Naive thymus-derived CD4-positive, alpha-beta T cell (primary cell): ENCODE measurements around the gene FAM168A. TPM values are rescaled to one million over a fixed set of nuclear protein-coding genes. Genes with fewer than 3 reads are reported as not detected.
A peak's percentile ranks its signal among the peaks of the same experiment; 100 is the strongest.

Source experiments
- ATAC-seq: fragments of 150-1000 bp; cut with Tn5 transposase; 2 replicates; pipeline ENCODE4 v1.10.0; 2021; ENCODE audit warnings: mild to moderate bottlenecking, moderate library complexity
- CTCF ChIA-PET: fragments of 350-600 bp; sonication (Branson Sonifier 250); formaldehyde crosslinking; loops from one replicate; lab custom pipeline; 2021; ENCODE audit warnings: antibody characterized with exemption; lab: Charles Lee
- POLR2A ChIA-PET: fragments of 350-600 bp; sonication (Branson Sonifier 250); formaldehyde crosslinking; loops from one replicate; lab custom pipeline; 2021; ENCODE audit warnings: antibody characterized with exemption, inconsistent platforms; lab: Charles Lee
- DNase-seq, 9 donors: peaks; one replicate each; pipeline versions ENCODE4 v3.0.0 to v3.0.0-alpha.2; 2020 to 2022; ENCODE audit warnings: mixed read lengths in 1 of 9
- H3K27ac ChIP-seq: one replicate; pipeline ENCODE4 v1.7.0; 2013; ENCODE audit warnings: mild to moderate bottlenecking, low read depth, low read length, moderate library complexity
- H3K27me3 ChIP-seq, 2 donors: one replicate each; pipeline ENCODE4 v1.7.0; 2013; ENCODE audit warnings: low read length in 2 of 2, mild to moderate bottlenecking in 2 of 2, moderate library complexity in 2 of 2; ENCODE audit not compliant: control insufficient read depth in 2 of 2, insufficient read depth in 2 of 2
- H3K36me3 ChIP-seq, 3 experiments: 1 replicate in 2 of 3; 2 replicates in 1 of 3; pipeline ENCODE4 v1.7.0; 2013; ENCODE audit warnings: low read length in 3 of 3, mild to moderate bottlenecking in 3 of 3, moderate library complexity in 1 of 3; ENCODE audit not compliant: insufficient read depth in 3 of 3, control insufficient read depth in 2 of 3
- H3K4me1 ChIP-seq, 2 donors: one replicate each; pipeline ENCODE4 v1.7.0; 2013; ENCODE audit warnings: low read length in 2 of 2, mild to moderate bottlenecking in 2 of 2, moderate library complexity in 1 of 2; ENCODE audit not compliant: control insufficient read depth in 2 of 2, insufficient read depth in 2 of 2
- H3K4me3 ChIP-seq: 2 replicates; pipeline ENCODE4 v1.7.0; 2013; ENCODE audit warnings: mild to moderate bottlenecking, low read length
- H3K9me3 ChIP-seq, 3 experiments: 1 replicate in 2 of 3; 2 replicates in 1 of 3; pipeline ENCODE4 v1.7.0; 2013; ENCODE audit warnings: low read length in 3 of 3; ENCODE audit not compliant: control insufficient read depth in 2 of 3
- H3K27ac Mint-ChIP-seq, 9 donors: one replicate each; pipeline ENCODE4 v1.8.0; 2020 to 2022; ENCODE audit warnings: mixed read lengths in 9 of 9, mild to moderate bottlenecking in 8 of 9, moderate library complexity in 5 of 9, inconsistent platforms in 2 of 9
- H3K27me3 Mint-ChIP-seq, 5 donors: one replicate each; pipeline ENCODE4 v1.8.0; 2021 to 2022; ENCODE audit warnings: mixed read lengths in 5 of 5, mild to moderate bottlenecking in 1 of 5
- H3K36me3 Mint-ChIP-seq, 5 donors: one replicate each; pipeline ENCODE4 v1.8.0; 2020 to 2022; ENCODE audit warnings: mixed read lengths in 5 of 5, mild to moderate bottlenecking in 3 of 5, inconsistent platforms in 1 of 5
- H3K4me1 Mint-ChIP-seq, 7 donors: one replicate each; pipeline ENCODE4 v1.8.0; 2020 to 2022; ENCODE audit warnings: mixed read lengths in 7 of 7, mild to moderate bottlenecking in 3 of 7, inconsistent platforms in 1 of 7
- H3K4me3 Mint-ChIP-seq, 10 donors: one replicate each; pipeline ENCODE4 v1.8.0; 2020 to 2022; ENCODE audit warnings: mild to moderate bottlenecking in 10 of 10, mixed read lengths in 10 of 10, moderate library complexity in 6 of 10, inconsistent platforms in 2 of 10
- H3K9me3 Mint-ChIP-seq, 11 donors: one replicate each; pipeline ENCODE4 v1.8.0; 2020 to 2022; ENCODE audit warnings: mixed read lengths in 11 of 11, mild to moderate bottlenecking in 4 of 11, inconsistent platforms in 1 of 11, moderate library complexity in 1 of 11
- intact Hi-C, 2 donors: fragments of 100-400 bp; cut with micrococcal nuclease; formaldehyde crosslinking; loops; one replicate each; pipeline ENCODE4 v1.15.1; 2023
- polyA plus RNA-seq, 2 donors: library from polyadenylated mRNA; unstranded; fragments of 300-500 nt; fragmentation: Illumina TruSeq; gene quantifications; one replicate each; pipeline ENCODE4 v1.2.3, GENCODE V29; 2021
- total RNA-seq, 6 experiments: library from RNA in 5 of 6; stranded (reverse) in 5 of 6; gene quantifications; 1 replicate in 5 of 6; 2 replicates in 1 of 6; pipeline ENCODE4 v1.2.3 and lab custom pipeline; 2021 to 2026

The FAM168A gene
- total and polyA plus RNA-seq, 7 experiments from 2014 or later = 3.3 to 33.0 (median 23.1) TPM

GRCh38 chr11:73528013-73528412, 69.9 kb downstream of the FAM168A start:
- Histone ChIP-seq H3K9me3 (no peaks in the 10 kb centered on the region), H3K4me3 (no peak overlapping the region), H3K36me3 (no peaks in the 10 kb centered on the region), H3K27ac (no peak overlapping the region), H3K27me3 (no peaks in the 10 kb centered on the region), H3K4me1 (no peaks in the 10 kb centered on the region)
- POLR2A ChIA-PET = no interaction called here
- peaks cover 0 to 4% (median 0%) of the 10 kb centered on the region in 11 donors for H3K9me3 Mint-ChIP-seq
- peak overlapping the region in 1 of 10 donors; percentile 42 for H3K4me3 Mint-ChIP-seq
- H3K36me3 Mint-ChIP-seq = peaks cover 0 to 12% (median 4%) of the 10 kb centered on the region in 5 donors
- CTCF ChIA-PET = interaction anchor here (0.6 kb wide), 1 partner anchor 286 kb away, joined by 5 read pairs; no protein-coding TSS in a partner anchor
- no peak overlapping the region for H3K27ac Mint-ChIP-seq
- H3K27me3 Mint-ChIP-seq = no peaks in the 10 kb centered on the region
- peaks cover 33 to 70% (median 56%) of the 10 kb centered on the region in 7 donors for H3K4me1 Mint-ChIP-seq
- ATAC-seq (no peak), DNase-seq (no peak)
- intact Hi-C loops = no loop called here

DNA sequence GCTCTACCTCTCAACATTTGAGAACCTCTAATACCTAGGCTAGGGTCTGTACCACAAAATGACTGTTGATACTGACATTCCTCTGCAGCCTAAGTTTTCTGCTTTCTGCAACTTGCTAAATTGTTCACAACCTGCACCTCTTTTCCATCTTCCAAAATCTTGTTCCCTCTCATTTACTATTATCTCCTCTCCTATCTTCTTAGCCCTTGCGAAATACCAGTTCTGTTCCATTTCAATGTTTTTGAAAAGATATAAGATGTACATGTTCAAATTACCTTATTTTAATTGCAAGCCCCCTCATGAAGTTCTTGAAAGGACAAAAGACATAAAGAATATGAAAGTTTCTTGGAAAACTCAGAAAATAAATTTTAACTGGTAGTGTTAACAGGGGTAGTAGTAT, 72.3 kb downstream of the FAM168A start:
- intact Hi-C loops = no loop called here
- DNase-seq (no peak), ATAC-seq (no peak)
- ChIA-PET CTCF (no interaction called here), POLR2A (no interaction called here)
- Mint-ChIP-seq H3K27me3 (no peaks in the 10 kb centered on the region), H3K27ac (no peak overlapping the region), H3K4me1 (peaks cover 30 to 64% (median 54%) of the 10 kb centered on the region in 7 donors), H3K9me3 (peaks cover 0 to 4% (median 0%) of the 10 kb centered on the region in 11 donors), H3K4me3 (no peak overlapping the region), H3K36me3 (peaks cover 0 to 20% (median 9%) of the 10 kb centered on the region in 5 donors)
- H3K4me3 ChIP-seq = no peak overlapping the region
- H3K36me3 ChIP-seq = no peaks in the 10 kb centered on the region
- peaks cover 0 to 5% of the 10 kb centered on the region in 2 donors for H3K4me1 ChIP-seq
- H3K9me3 ChIP-seq = no peaks in the 10 kb centered on the region
- H3K27me3 ChIP-seq = no peaks in the 10 kb centered on the region
- H3K27ac ChIP-seq = no peak overlapping the region

- H3K4me1 Mint-ChIP-seq = peaks cover 28 to 60% (median 50%) of the 10 kb centered on the region in 7 donors
- no peaks in the 10 kb centered on the region for H3K9me3 ChIP-seq
- intact Hi-C loops = no loop called here
Measured at GRCh38 chr11:73524774-73525173, 73.1 kb downstream of the FAM168A start.

GRCh38 chr11:73521621-73522020, 76.3 kb downstream of the FAM168A start:
- H3K36me3 Mint-ChIP-seq = peaks cover 0 to 25% (median 13%) of the 10 kb centered on the region in 5 donors
- no peak for ATAC-seq
- no peaks in the 10 kb centered on the region for H3K9me3 ChIP-seq

More at GRCh38 chr11:73524774-73525173, 73.1 kb downstream of the FAM168A start:
- Histone ChIP-seq H3K4me1 (peaks cover 0 to 5% of the 10 kb centered on the region in 2 donors), H3K36me3 (no peaks in the 10 kb centered on the region), H3K27ac (no peak overlapping the region), H3K27me3 (no peaks in the 10 kb centered on the region), H3K4me3 (no peak overlapping the region)
- ChIA-PET POLR2A (no interaction called here), CTCF (no interaction called here)
- DNase-seq (no peak), ATAC-seq (no peak)
- peaks cover 0 to 20% (median 9%) of the 10 kb centered on the region in 5 donors for H3K36me3 Mint-ChIP-seq
- no peak overlapping the region for H3K4me3 Mint-ChIP-seq
- H3K9me3 Mint-ChIP-seq = peaks cover 0 to 4% (median 0%) of the 10 kb centered on the region in 11 donors
- no peak overlapping the region for H3K27ac Mint-ChIP-seq
- H3K27me3 Mint-ChIP-seq = no peaks in the 10 kb centered on the region

DNA sequence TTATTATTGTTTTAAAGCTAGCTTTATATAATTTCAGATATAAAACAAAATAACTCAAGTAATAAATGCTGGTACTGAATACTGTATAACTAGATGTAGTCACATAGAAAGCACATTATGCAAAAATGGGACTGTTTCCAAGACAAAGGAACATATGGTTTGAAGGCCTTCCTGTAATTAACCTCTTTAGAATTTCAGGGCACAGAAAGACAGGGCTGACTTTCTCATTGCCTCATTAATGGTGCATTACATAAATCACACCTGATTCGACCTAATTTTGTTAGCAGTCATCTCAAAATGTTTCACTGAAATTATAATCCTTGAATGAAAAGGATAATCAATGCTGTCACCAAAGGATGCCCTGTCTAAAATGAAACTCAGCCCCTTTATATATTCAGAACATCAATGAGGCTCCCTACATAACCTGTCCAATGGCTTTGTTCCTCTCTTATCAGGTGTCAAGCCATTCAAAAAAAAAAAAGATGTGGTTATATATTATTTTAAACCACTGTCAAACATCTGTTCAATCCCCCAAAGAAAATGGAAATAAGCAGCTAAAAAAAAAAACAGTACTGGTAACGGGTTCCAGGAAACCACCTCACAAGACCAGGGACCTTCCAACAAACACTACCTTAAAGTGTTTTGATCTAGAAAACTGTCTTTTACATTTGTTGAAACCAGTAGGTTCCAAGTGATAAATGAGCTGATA, 77.4 kb downstream of the FAM168A start:
- H3K4me3 Mint-ChIP-seq = peak overlapping the region in 3 of 10 donors; percentile 25 to 56 (median 45)

More at GRCh38 chr11:73521621-73522020, 76.3 kb downstream of the FAM168A start:
- Mint-ChIP-seq H3K27me3 (no peaks in the 10 kb centered on the region), H3K9me3 (peaks cover 0 to 6% (median 0%) of the 10 kb centered on the region in 11 donors), H3K27ac (peak overlapping the region in 5 of 9 donors; percentile 23 to 81 (median 67)), H3K4me3 (peak overlapping the region in 4 of 10 donors; percentile 2 to 56 (median 36)), H3K4me1 (peaks cover 22 to 37% (median 33%) of the 10 kb centered on the region in 7 donors)
- Histone ChIP-seq H3K4me1 (peaks cover 0 to 5% of the 10 kb centered on the region in 2 donors), H3K4me3 (no peak overlapping the region), H3K27ac (no peak overlapping the region), H3K27me3 (no peaks in the 10 kb centered on the region), H3K36me3 (no peaks in the 10 kb centered on the region)
- intact Hi-C loops = no loop called here
- no peak for DNase-seq
- ChIA-PET POLR2A (interaction anchor here (0.7 kb wide), 1 partner anchor 128 kb away, joined by 3 read pairs; no protein-coding TSS in a partner anchor), CTCF (interaction anchor here (0.7 to 0.8 kb wide), 2 partner anchors 600 to 808 kb away, joined by 3 read pairs; no protein-coding TSS in a partner anchor)

GRCh38 chr11:73519266-73519665, 78.6 kb downstream of the FAM168A start:
- no peaks in the 10 kb centered on the region for H3K27me3 Mint-ChIP-seq
- H3K27ac Mint-ChIP-seq = peak overlapping the region in 2 of 9 donors; percentile 47 to 86
- no peak for ATAC-seq
- intact Hi-C loops = no loop called here
- Histone ChIP-seq H3K4me3 (no peak overlapping the region), H3K9me3 (no peaks in the 10 kb centered on the region), H3K27ac (no peak overlapping the region), H3K27me3 (no peaks in the 10 kb centered on the region), H3K36me3 (no peaks in the 10 kb centered on the region), H3K4me1 (peaks cover 0 to 5% of the 10 kb centered on the region in 2 donors)
- H3K9me3 Mint-ChIP-seq = peaks cover 0 to 6% (median 0%) of the 10 kb centered on the region in 11 donors
- ChIA-PET POLR2A (no interaction called here), CTCF (interaction anchor here (0.6 kb wide), 1 partner anchor 79 kb away, joined by 5 read pairs; no protein-coding TSS in a partner anchor)
- peak overlapping the region in 1 of 10 donors; percentile 4 for H3K4me3 Mint-ChIP-seq
- no peak for DNase-seq
- peaks cover 0 to 28% (median 16%) of the 10 kb centered on the region in 5 donors for H3K36me3 Mint-ChIP-seq
- H3K4me1 Mint-ChIP-seq = peaks cover 19 to 32% (median 25%) of the 10 kb centered on the region in 7 donors

More for the DNA sequence above, 77.4 kb downstream of the FAM168A start:
- H3K27ac Mint-ChIP-seq = peak overlapping the region in 5 of 9 donors; percentile 23 to 81 (median 63)
- peaks cover 0 to 5% of the 10 kb centered on the region in 2 donors for H3K4me1 ChIP-seq
- H3K4me1 Mint-ChIP-seq = peaks cover 19 to 33% (median 26%) of the 10 kb centered on the region in 7 donors
- H3K27me3 ChIP-seq = no peaks in the 10 kb centered on the region
- H3K27ac ChIP-seq = no peak overlapping the region
- no peak for ATAC-seq
- intact Hi-C loops = loop anchor here in 1 of 2 donors (1.0 kb wide), 1 partner anchor 18 kb away; no protein-coding TSS in a partner anchor
- H3K9me3 ChIP-seq = no peaks in the 10 kb centered on the region
- no peak overlapping the region for H3K4me3 ChIP-seq
- POLR2A ChIA-PET = interaction anchor here (0.7 to 0.9 kb wide), 2 partner anchors 10 to 176 kb away, joined by 3 to 4 read pairs; no protein-coding TSS in a partner anchor
- no peaks in the 10 kb centered on the region for H3K27me3 Mint-ChIP-seq
- peaks cover 0 to 6% (median 0%) of the 10 kb centered on the region in 11 donors for H3K9me3 Mint-ChIP-seq
- peaks cover 0 to 24% (median 15%) of the 10 kb centered on the region in 5 donors for H3K36me3 Mint-ChIP-seq
- no peaks in the 10 kb centered on the region for H3K36me3 ChIP-seq
- no peak for DNase-seq
- CTCF ChIA-PET = no interaction called here
